Activated CD8-positive, alpha-beta memory T cell treated with anti-CD3 and anti-CD28 coated beads for 24 hours (primary cell): ENCODE data around the gene DOCK2.
"Not testable (repeated sequence)": the region's sequence is repeated elsewhere in the genome, so short reads cannot be mapped to it uniquely, and the experiment has no call there.

Source experiments
- DNase-seq: peaks from one replicate; pipeline ENCODE4 v3.0.0-alpha.2; 2020

DOCK2 gene

DNA sequence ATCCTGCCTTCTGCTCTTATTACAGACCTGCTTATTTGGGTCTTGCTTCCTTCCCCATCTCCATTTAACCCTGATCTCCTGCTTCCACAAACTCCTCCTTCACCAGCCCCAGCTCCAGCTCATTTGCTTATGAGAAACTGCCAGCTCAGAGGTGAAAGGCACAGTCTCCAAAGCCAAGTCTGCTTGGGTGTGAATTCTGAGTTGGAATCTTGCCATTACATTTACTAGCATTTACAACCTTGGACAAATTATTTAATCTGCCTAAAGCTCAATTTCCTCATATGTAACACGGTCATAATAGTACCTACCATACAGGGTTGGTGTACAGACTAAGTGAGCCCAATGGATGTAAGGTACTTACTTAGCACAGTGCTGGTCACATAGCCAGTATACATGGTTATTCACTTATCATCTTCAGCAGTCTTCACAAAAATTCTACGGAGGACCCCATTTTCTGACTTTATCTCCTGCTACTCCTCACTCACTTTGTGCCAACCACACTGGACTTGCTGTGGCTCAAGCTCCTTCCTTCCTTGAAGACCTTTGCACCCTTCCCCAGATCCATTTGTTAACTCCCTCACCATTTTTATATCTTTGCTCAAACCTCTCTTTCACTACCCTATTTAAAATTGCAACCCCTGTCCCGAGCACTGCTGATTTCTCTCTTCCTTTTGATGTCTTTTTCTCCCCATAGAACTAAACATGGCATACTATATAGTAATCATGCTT lies 86.2 kb downstream of the DOCK2 start:
- no peak for DNase-seq

DNA sequence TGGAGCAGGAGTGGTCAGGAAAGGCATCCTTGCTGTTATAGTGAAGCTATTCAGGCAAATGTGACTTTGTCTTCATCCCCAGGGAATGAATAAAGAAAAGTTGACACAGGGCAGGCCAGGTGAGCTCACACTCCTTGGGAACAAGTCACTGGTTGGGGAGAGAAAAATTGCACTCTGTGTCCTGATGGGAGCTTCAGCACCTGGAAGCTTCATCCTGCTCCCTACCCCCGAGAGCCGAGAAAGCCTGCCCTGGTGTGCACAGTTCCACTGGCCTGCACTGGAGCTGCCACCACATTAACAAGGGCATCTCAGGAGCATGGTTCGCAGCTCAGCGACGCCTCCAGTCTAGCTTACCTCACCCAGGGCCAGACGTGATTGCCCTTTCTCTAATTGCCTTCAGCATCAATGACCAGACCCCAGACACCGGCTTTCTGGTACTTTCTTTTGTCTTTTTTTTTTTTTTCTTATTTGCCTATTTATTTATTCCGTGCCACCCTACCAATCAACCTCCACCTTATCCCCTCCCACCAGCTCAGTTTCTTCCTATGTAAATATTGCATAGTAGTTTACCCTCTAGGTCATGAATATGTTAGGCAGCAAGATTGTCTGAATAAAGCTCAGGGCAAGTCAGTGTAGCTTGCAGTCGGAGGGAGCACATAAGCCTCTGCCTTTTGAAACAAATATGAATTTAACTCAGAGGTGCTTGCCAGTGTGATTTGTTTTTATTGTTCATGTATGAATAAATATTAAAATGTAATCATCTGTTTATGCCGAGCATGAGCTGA lies 87.4 kb downstream of the DOCK2 start:
- no peak for DNase-seq

DNA sequence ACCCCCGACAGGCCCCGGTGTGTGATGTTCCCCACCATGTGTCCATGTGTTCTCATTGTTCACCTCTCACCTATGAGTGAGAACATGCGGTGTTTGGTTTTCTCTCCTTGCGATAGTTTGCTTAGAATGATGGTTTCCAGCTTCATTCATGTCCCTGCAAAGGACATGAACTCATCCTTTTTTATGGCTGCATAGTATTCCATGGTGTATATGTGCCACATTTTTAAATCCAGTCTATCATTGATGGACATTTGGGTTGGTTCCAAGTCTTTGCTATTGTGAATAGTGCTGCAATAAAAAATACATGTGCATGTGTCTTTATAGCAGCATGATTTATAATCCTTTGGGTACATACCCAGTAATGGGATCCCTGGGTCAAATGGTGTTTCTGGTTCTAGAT lies 88.6 kb downstream of the DOCK2 start:
- DNase-seq = not testable (repeated sequence)

DNA sequence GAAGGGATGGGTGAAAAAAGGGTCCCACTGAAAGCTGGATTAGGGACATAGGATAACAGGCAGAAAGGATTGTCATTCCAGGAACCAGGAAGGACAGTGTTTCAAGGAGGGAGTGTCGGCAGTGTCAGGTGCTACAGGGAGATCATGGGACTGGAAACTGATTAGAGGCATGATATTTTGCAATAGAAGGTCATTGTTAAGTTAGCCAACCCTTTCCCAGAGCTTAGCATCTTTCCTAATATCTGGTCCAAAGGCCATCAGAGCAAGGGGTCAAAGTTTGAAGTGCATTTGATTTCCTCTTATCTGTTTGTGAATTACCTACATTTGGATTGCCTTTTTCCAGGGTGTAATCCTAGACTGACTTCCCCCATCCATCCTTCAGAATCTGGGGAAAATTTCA lies 91.3 kb downstream of the DOCK2 start:
- DNase-seq = no peak

DNA sequence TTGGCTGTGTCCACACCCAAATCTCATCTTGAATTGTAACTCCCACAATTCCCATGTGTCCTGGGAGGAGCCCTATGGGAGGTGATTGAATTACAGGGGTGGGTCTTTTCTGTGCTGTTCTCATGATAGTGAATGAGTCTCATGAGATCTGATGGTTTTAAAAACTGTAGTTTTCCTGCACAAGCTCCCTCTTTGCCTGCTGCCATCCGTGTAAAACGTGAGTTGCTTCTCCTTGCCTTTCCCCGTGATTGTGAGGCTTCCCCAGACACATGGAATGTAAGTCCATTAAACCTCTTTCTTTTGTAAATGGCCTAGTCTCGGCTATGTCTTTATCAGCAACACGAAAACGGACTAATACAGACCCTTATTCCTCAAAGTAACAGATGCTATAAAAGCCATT lies 94.1 kb downstream of the DOCK2 start:
- no peak for DNase-seq

DNA sequence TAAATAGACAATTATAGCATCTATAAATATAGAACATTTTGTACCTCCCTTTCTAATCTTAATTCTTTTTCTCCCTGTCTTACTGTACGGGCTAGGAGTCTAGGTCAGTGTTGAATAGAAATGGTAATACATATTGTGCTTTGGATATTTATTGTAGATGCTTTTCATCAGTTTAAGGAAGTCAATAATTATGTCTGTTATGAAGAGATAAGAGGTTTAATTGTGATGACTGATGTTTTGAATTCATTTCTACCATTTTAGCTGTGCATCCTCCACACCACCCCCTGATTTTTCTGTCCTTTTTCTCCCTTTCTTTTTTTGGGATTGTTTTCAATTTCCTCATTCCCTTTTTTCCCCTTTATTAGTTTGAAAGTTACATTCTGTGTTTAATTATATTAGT lies 95.8 kb downstream of the DOCK2 start:
- no peak for DNase-seq

DNA sequence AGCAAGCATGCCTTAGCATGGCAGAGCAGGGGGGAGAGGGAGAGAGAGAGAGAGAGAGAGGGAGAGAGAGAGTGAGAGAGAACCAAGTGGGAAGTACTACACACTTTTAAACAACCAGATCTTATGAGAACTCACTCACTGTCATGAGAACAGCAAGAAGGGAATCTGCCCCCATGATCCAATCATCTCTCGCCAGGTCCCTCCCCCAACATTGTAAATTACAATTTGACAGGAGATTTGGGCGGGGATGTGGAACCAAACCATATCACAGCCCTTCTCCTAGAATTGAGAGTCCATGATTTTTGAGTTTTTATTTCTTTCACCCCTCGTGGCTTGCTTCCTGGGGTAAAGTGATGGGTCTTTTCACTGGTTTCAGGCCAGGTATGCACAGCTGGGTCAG lies 98.8 kb downstream of the DOCK2 start:
- no peak for DNase-seq

DNA sequence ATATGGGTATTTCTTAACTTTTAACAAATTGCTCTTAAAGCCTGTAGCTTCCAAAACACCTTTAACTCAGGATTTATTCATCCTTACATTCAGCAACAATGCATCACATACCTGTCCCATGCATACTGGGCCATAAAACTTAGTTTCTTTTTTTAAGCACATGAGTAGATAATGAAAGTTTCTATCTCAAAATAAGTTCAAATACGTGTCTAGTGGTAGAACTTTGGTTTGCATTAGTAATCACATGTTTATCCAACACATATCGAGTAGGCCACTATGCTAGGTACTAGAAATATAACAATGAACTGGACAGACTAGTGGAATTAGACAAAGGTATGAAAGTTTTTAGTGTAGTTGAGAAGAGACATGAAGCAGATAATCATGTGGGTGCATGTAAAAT lies 99.6 kb downstream of the DOCK2 start:
- no peak for DNase-seq

DNA sequence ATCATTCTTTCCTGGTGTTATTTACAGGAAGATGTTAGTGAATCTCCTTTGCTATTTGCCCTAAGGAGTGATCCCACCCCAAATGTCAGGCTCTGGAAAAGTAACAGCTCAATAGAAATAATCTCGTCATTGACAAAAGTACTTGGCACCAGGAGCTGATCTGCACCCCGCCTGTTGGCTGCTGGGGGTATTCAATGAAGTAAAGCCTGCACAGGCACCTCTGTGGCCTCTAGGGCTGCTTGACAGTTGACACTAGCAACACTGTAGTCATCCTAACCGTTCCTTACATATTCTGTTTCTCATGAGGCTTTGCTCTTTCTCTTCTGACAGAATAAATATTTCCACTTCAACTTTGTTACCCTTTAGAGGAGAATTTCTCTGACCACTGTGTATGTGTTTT lies 103.4 kb downstream of the DOCK2 start:
- DNase-seq = no peak

DNA sequence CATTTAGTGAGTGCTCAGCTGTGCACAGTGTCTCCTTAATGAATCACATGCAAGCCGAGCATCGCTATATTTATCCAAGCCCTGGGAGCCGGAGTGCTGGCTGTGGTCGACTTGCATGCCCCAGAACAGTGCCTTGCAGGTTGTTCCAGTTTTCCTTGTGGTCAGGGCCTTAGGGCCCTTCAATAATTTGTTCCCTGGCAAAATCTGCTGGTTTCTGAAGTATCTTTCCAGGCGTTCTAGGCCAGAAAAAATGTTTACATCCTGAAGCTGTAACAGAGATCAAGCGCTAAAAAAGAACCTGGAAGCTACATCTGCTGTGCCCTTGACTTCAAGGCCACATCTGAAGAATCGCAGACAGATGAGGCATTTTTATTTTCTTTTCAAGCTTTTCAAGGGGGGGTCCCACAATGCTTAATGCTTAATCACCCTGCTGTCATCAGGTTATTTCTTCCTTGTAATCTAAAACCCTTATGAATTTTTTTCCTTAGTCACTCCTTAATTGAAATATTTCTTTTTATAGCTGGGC lies 105.8 kb downstream of the DOCK2 start:
- DNase-seq = no peak

DNA sequence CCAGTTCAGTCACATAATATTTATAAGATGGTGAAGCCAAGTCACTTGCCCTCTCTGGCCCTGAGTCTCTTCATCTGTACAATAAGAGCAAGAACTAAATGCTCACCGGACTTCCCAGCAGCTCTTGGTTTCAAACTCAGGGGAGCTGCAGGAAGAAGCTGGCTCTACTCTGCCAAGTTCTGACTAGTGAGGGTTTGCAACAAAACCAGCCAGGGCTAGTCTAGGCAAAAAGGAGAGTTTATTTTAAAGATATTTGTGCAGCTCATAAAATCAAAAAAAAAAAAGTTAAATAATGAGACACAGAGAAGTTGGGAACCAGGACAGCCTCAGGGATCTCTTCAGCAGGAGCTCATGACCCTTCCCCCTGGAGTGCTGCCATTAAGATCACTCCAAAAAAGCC lies 107.3 kb downstream of the DOCK2 start:
- DNase-seq = no peak

DNA sequence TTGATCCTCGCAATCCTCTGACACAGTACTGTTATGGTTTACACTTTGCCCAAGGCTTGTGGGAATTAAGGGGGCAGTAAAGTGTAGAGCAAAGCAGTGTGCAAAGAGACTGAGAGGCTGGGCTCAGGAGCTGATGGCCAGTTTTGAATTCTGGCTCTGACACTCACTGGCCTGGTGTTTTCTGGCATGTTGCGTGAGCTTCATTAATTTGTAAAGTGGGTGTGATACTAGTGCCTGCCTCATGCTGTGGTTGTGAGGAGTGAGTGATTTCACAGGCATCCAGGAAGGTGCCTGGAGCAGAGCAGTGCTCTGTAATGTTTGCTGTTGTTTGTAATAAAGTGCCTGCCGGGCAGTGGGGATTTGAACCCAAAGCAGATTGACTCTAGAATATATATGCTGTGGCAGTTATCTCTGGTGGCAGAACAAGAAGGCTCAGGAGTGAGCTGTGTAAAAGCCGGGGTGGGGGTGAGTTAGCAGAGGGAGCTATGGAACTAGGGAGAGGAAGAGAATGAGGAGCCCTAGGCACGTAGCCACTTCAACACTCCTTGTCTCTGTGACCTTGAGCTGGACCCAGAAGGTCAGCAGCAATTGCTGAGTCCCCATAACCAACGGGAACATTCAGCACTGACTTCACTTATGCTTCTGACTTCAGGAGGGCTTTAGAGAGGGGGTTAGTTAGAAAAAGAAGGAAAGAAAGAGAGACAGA lies 108.5 kb downstream of the DOCK2 start:
- DNase-seq = no peak

DNA sequence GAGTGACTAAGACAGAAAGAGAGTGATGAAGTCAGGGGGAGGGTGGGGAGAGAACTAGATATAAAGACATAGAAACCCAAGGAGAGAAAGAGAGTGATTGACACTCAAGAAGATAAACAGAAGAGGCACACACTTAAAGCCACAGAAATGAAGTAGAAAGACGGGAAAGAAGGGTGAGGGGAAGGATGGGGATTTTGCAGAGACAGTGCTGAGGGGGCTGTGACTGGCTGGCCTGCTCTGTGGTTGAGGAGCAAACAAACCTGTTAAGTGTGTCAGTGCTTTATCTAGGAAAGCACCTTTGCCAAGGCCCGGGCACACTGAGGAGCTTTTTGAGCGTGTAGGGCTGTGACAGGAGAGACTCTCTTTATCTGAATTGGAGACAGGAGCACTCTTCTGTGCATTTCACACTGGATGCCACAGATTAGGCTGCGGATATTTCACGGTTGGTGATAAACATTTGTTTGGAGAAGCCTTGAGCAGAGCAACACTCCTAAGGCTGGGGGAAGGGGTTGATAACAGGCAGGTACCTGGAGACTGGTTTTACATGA lies 109.1 kb downstream of the DOCK2 start:
- DNase-seq = no peak

DNA sequence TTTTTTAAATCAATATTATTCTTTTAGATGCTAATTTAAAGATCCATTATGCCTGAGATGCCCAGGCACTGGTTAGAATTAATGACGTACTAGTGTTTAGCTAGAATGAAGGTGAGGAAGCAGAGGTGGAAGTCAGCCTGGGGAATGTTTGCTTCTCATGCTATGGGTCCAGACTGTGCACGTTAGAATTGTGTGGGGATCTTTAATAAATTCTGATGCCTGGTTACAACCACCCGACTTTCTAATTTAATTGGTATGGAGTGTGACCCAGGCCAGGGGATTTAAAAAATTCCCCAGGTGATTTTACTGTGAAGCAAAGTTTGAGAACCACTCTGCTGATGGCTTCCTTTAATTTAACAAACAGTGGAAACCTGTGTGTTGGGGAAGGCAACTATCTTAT lies 111.1 kb downstream of the DOCK2 start:
- no peak for DNase-seq

DNA sequence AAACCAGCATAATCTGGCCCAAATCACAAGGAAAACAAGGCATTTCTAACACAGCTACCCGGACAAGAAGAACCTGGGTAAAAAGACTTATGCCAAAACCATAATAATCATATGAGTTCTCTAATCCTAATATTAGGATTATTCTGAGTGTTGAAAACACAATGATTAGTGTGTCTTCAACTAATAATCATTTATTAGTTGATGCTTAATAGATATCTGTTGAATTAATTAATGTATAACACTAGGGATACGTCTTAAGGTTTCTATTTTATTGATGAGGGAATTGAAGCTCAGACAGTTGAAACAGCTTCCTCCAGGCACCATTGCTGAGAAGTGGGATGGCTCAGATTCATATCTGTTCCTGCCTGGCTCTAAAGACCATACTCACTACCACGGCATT lies 112.2 kb downstream of the DOCK2 start:
- DNase-seq = no peak

DNA sequence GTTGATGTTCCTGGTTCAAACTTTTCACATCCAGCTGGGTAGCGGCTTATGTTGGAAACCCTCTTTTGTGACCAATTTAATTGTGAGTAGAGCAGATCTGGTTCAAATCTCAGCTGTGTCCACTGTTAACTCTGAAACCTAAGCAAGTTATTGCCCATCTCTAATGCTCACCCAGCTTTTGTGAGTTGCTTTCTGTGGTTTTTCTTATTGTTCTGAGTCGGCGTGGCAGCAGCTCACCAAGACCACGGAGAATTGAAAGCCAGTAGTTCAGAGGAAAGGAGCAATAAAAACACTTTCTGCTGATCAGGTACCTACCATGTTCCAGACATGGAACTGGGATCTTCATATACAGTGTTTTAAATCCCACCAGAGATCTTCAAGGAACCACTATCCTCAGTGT lies 114.4 kb downstream of the DOCK2 start:
- no peak for DNase-seq

DNA sequence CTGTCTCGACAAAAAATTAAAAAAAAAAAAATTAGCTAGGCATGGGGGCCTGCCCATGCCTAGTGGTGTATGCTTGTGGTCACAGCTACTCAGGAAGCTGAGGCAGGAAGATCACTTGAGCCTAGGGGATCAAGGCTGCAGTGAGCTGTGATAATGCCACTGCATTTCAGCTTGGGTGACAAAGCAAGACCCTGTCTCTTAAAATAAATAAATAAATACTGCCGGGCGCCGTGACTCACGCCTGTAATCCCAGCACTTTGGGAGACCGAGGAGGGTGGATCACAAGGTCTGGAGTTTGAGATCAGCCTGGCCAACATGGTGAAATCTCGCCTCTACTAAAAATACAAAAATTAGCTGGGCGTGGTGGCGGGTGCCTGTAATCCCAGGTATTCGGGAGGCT lies 115.5 kb downstream of the DOCK2 start:
- DNase-seq = not testable (repeated sequence)

DNA sequence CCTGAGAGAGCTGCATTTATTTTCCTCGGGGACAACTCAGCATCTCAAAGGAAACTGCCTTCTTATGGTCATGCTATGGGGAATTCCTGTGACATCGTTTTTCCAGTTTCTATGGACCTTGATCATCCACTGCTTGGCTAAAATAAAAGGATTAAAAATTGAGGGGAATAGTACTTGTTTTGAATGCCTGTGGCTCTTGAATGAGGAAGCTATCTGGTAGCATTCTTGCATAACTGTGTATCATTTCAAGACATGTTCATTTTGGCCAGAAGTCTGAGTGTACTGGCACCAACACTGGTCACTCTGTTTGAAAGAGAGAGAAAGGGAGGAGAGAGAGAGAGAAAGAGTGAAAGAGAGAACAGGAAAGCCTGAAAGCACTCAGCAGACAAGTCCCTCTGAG lies 116.7 kb downstream of the DOCK2 start:
- DNase-seq = no peak

DNA sequence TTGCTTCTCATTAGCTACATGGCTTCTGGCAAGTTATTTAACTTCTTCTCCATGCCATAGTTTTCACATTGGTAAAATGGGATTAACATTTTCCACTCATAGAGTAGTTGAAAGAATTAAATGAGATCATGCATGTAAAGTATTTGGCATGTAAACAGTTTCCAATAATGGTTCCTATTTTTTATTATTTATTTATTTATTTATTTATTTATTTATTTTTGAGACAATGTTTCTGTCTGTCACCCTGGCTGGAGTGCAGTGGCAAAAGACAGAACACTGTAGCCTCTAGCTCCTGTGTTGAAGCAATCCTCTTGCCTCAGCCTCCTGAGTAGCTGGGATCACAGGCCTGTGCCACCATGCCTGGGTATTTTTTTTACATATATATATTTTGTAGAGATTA lies 117.7 kb downstream of the DOCK2 start:
- DNase-seq = no peak

DNA sequence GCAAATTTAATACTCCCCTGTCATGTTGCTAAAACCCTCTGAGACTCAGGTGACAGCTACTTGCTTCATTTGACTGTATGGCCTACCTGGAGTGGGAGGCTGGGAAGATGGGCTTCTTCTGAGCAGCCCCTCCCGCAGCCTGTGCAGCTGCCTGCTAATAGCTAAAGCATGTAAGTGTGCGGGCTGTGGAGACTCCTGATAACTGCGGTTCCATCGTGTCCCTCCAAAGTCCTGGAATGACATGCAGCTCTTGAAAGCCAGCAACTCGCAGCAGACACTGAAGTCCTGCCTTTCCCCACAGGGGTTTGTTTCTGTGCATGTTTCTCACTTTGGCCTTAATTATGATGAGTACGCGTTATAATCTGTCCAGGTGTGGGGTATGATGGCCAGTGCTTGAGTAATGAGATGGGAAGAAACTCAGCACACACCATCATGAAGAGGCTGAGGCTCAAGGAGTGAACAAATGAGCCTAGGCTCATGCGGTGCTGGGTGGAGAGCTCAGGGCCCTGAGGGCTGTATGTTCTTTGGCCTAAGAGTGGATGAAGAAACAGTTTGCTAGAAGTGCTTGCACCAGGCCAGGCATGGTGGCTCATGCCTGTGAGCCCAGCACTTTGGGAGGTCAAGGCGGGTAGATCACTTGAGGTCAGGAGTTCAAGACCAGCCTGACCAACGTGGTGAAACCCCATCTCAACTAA lies 119.1 kb downstream of the DOCK2 start:
- DNase-seq = no peak

DNA sequence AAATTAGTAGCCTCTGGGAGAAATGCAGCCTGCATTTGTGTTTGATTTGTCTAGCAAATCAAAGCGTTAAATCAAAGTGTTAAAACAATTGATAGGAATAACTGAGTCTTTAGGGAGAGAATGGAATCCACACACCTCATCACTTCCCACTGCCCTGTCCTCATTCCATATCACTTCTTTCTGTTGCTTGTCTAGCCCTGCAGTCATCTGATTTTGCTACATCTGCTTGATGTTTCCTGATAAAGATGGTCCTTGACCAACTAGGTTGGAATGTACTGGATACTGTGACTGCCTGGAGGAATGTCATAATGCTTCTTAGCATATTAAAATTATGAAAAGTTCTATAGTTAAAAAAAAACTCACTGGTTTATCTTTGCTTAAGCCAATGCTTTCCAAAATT lies 119.9 kb downstream of the DOCK2 start:
- DNase-seq = no peak

DNA sequence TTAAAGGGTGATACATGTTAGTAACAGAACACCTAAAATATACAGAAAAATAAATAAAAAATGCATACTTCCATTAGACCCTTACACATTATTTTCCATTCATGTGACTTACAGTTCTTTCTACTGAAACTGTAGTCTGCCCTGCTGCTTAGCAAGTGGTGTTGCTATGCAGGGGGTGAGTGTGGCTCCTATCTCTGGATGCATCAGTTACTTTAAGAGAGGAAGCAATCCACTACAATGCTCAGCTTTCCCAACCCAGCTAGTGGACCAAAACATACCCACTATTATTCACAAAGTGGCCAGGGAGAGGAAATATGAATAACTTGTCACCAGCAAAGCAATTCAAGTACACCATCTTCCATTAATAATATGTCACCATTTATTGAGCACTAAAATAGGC lies 121.8 kb downstream of the DOCK2 start:
- no peak for DNase-seq

DNA sequence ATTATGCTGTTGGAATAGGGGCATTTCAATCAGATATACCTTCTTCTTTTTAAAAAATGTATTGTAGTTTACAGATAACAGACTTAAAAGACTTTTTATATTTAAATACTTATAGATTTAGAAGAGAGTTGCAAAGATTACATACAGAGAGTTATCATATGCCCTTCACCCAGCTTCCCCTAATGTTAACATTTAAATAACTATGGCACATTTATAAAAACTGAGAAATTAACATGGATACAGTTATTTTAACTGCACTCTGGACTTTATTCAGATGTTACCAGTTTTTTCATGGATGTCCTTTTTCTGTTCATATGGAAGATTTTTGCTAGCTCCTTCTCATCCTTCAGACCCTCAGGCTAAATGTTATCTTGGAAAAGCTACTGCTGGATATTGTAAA lies 123.2 kb downstream of the DOCK2 start:
- no peak for DNase-seq
